ENCODE results near the gene SHE. TPM values are rescaled to one million over a fixed set of nuclear protein-coding genes. Genes with fewer than 3 reads are reported as not detected.

The SHE gene
- total RNA-seq, 1 donor from 2014 or later, result 0.20 TPM

GRCh38 chr1:154468535-154469250, 33.5 kb downstream of the SHE start:
- H3K9me3 Mint-ChIP-seq (ENCODE audit: low read depth), result no peaks in the 10 kb centered on the region
- H3K36me3 Mint-ChIP-seq (ENCODE audit: low read depth), result no peaks in the 10 kb centered on the region
- no peak for TF ChIP-seq CTCF (IDR thresholded peaks at IDR 0.05)
- H3K4me1 Mint-ChIP-seq (ENCODE audit: low read depth), result peaks cover 5% of the 10 kb centered on the region
- no peak overlapping the region for H3K27ac Mint-ChIP-seq (ENCODE audit: unreplicated experiment)
- DNase-seq (ENCODE audit: low spot score), result no peak
- H3K4me3 Mint-ChIP-seq (ENCODE audit: unreplicated experiment), result no peak overlapping the region
- no peaks in the 10 kb centered on the region for H3K27me3 Mint-ChIP-seq (ENCODE audit: low read depth)

GRCh38 chr1:154467434-154468102, 34.6 kb downstream of the SHE start:
- TF ChIP-seq CTCF (IDR thresholded peaks at IDR 0.05), result no peak
- H3K27ac Mint-ChIP-seq (ENCODE audit: unreplicated experiment), result no peak overlapping the region

GRCh38 chr1:154466921-154467417, 35.2 kb downstream of the SHE start:
- H3K36me3 Mint-ChIP-seq (ENCODE audit: low read depth), result no peaks in the 10 kb centered on the region
- no peak overlapping the region for H3K4me3 Mint-ChIP-seq (ENCODE audit: unreplicated experiment)
- H3K27me3 Mint-ChIP-seq (ENCODE audit: low read depth), result no peaks in the 10 kb centered on the region
- no peak overlapping the region for H3K27ac Mint-ChIP-seq (ENCODE audit: unreplicated experiment)
- peak; percentile 66 for TF ChIP-seq CTCF (IDR thresholded peaks at IDR 0.05)
- peaks cover 15% of the 10 kb centered on the region for H3K4me1 Mint-ChIP-seq (ENCODE audit: low read depth)
- peaks cover 4% of the 10 kb centered on the region for H3K9me3 Mint-ChIP-seq (ENCODE audit: low read depth)
- no peak for DNase-seq (ENCODE audit: low spot score)

More at GRCh38 chr1:154467434-154468102, 34.6 kb downstream of the SHE start:
- peaks cover 4% of the 10 kb centered on the region for H3K9me3 Mint-ChIP-seq (ENCODE audit: low read depth)
- no peak overlapping the region for H3K4me3 Mint-ChIP-seq (ENCODE audit: unreplicated experiment)
- no peaks in the 10 kb centered on the region for H3K36me3 Mint-ChIP-seq (ENCODE audit: low read depth)
- H3K27me3 Mint-ChIP-seq (ENCODE audit: low read depth), result no peaks in the 10 kb centered on the region
- no peak for DNase-seq (ENCODE audit: low spot score)
- peaks cover 15% of the 10 kb centered on the region for H3K4me1 Mint-ChIP-seq (ENCODE audit: low read depth)

GRCh38 chr1:154466206-154466605, 36.0 kb downstream of the SHE start:
- no peak for TF ChIP-seq CTCF (IDR thresholded peaks at IDR 0.05)
- no peaks in the 10 kb centered on the region for H3K36me3 Mint-ChIP-seq (ENCODE audit: low read depth)
- peaks cover 15% of the 10 kb centered on the region for H3K4me1 Mint-ChIP-seq (ENCODE audit: low read depth)
- peaks cover 4% of the 10 kb centered on the region for H3K9me3 Mint-ChIP-seq (ENCODE audit: low read depth)
- no peak overlapping the region for H3K27ac Mint-ChIP-seq (ENCODE audit: unreplicated experiment)
- H3K27me3 Mint-ChIP-seq (ENCODE audit: low read depth), result no peaks in the 10 kb centered on the region
- no peak for DNase-seq (ENCODE audit: low spot score)
- H3K4me3 Mint-ChIP-seq (ENCODE audit: unreplicated experiment), result no peak overlapping the region

- Mint-ChIP-seq H3K9me3 (ENCODE audit: low read depth) (peaks cover 4% of the 10 kb centered on the region), H3K36me3 (ENCODE audit: low read depth) (no peaks in the 10 kb centered on the region), H3K27ac (ENCODE audit: unreplicated experiment) (no peak overlapping the region), H3K4me3 (ENCODE audit: unreplicated experiment) (no peak overlapping the region), H3K27me3 (ENCODE audit: low read depth) (no peaks in the 10 kb centered on the region), H3K4me1 (ENCODE audit: low read depth) (peaks cover 15% of the 10 kb centered on the region)
- TF ChIP-seq CTCF (IDR thresholded peaks at IDR 0.05), result no peak
- no peak for DNase-seq (ENCODE audit: low spot score)
Observed at GRCh38 chr1:154465621-154466195, 36.5 kb downstream of the SHE start.
